CD4-positive, alpha-beta T cell treated with Interleukin-21 for 1 hour (primary cell): ENCODE data around the gene WDR26.
"Not testable (repeated sequence)": the region's sequence is repeated elsewhere in the genome, so short reads cannot be mapped to it uniquely, and the experiment has no call there.

ENCODE experiments used
- DNase-seq: peaks from one replicate; pipeline ENCODE4 v3.0.0-alpha.2; 2020

Gene WDR26

DNA sequence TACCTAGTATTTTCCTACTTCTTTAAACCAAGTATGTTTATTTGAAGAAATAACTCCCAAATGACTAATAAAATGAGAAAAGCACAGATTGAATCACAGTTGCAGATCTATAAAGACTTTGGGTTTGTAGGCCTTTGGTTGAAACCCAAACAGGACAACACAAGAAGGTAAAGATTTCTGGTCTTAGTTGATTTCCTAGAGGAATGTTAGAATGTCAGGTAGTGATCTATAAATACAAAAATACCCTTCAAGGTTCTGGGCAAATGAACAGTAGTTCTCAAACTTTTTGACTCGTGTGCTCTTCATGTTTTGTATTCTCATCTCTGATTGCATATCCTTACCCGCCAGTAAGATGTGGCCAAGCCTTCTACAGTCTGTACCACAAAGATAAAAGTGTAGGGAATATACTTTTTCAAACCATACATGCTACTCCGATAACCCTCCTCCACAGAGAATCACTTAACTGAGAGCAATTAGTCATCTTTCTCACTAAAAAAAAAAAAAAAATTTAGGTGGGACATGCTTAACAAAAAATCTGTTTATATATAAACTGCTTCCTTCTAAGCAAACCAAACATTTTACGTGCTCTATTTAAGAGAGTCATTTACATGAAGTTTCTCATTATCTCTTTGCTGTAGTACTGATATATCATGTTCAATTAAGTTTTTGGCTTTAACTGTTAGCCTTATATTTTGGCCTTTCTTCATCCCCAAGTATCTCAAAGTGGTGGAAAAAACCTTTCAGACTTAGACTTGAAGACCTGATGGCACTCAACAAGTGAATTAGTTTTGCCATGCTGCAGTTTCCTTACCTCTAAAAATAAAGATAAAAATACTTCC lies 42.0 kb downstream of the WDR26 start:
- no peak for DNase-seq

DNA sequence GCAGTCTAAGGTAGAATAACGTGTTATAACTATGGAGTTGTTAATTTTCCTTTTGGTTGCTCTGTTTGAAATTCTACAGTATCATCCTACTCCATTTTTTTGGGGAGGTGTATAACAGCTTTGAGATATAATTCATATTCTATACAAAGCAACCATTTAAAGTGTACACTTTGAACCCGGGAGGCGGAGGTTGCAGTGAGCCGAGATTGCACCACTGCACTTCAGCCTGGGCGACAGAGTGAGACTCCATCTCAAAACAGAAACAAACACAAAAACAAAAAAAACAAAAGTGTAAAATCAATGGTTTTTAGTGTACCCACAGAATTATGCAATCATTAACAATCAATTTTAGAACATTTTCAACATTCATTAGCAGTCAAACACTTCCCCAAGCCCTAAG lies 44.1 kb downstream of the WDR26 start:
- DNase-seq: no peak

DNA sequence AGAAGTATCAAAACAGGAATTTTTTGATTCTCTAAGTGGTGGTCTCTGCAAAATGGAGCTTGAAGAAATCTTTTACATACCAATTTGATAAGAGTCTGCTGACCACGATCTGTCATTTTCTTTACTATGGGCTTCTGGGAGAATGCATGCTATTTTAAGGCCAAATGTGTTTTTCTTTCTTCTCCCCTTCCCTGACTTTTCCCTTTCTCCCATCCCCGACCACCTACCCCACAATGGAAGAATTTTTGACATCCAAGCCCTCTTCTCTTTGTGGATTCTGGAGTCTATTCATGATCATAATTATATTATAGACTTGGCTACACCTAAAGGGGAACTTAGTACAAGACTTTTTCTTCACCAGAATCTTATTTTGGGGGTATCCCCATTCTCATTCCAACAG lies 46.7 kb downstream of the WDR26 start:
- DNase-seq: no peak

DNA sequence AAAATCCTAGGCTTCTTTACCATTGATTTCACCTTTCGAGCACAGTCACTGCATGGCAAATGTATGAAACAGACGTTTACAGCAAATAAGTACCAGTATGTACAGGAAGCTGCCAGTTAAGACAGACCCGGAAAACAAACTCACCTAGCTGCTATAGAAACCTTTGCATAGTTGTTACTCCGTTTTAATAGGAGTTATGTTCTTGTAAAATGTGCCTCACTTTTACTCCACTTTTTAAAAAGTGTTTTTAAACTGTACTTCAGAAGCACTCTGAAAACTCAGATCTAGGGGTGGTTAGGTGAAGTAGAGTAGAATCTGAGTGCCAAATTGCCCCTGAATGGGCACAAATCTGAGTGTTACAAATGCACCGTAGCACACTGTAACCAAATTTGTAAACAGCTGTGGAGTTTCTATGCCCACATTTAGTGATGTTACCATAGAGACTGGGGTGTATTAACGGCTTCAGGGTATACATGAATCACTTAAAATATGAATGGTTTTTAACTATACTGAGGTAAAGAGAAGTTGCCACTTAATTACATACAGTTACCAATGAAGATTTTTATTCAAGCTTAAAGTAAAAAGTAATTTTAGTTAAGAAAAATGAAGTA lies 47.2 kb downstream of the WDR26 start:
- peak; percentile 43 for DNase-seq

DNA sequence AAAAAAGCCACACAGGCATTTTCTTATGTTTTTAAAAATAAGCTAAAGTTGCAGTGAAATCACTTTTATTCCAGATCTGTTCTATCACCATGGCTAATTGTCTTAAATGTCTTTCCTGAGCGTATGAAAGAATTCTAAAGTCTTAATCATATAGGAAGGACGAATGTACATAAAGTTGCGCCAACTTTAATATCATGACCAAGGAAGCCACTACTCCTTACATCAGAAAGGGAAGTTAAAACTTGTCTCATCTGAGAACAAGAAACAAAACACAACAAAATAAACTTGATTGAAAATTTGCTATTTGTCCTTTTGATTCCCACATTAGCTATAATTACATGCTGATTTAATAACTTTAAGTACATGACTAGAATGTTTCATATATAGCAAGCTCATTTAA lies 51.4 kb downstream of the WDR26 start:
- DNase-seq: no peak

DNA sequence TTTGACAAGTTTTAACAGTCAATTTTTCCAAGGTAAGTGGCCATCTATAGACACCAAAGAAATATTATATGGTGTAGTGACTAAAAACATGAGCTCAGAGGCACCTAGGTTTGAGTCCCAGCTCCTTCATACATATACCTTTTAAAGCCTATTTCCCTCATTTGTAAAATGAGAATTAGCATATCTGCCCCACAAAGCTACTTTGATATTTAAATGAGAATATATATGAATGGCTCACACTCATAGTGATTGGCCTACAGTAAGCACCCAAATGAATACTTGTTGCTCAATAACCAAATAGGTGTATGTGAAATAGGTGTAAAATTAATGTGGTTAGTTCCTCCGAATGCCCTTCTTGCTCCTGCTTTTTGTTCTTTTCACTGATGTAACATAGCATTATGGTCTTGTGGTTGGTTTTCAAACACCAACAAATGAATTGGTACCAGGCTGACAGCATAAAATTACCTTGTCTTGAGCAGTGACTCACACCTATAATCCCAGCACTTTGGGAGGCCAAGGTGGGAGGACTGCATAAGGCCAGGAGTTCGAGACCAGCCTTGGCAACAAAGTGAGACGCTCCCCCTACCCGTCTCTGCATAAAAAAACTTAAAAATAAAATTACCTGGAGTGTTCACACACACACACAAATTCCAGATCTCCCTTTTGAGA lies 52.6 kb downstream of the WDR26 start:
- no peak for DNase-seq

DNA sequence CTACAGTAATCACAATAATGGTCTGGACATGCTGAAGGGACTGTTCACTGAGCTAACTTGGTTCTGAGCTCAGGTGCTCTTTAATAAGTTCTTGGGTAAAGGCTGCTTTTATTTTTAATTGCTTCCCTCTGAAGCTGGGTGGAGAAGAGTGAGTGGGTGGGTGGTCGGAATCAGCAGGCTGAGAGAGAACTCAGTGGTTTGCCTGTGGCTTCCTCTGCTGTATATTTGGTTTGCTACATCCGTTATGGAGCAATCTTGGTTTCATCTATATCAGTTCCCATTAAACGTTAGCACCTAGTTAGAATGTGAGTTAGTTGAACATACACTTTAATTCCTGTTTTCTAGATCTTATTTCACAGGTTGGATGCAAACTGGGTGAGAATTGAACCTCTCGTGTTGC lies 54.6 kb downstream of the WDR26 start:
- peak; percentile 67 for DNase-seq

DNA sequence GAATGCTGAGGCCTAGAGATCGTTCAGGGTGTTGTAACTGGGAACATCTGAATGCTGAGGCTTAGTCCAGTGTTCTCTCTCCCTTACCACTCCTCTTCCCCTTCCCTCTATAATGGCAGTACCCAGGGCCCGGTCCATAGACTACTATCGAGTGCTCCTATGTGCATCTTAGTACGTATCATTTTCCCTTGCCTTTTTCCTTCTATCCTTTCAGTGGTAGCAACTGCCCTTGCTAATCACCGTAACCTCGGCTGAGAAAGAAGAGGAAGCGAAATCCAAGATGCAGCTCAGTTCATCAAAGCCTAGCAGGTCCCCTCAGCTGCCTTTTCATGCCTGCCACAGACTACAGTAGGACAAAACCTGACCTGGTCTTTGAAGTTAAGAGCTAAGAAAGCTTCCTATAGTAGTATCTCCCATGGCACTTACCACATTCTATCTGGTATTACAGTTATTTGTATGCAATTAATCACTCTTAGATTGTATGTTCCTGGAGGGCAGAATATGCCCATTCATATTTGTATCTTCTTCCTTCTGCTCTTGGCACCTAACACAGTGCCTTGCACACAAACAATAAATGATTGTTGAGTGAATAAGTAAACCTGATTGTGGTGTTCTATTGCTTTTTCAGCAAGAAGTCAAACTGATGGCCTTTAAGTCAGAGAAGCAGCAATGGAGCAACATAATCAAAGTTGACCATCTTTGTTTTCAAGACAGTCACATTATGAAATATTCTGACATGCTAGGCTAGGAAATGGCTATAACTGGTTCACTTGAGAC lies 55.6 kb downstream of the WDR26 start:
- DNase-seq: no peak

DNA sequence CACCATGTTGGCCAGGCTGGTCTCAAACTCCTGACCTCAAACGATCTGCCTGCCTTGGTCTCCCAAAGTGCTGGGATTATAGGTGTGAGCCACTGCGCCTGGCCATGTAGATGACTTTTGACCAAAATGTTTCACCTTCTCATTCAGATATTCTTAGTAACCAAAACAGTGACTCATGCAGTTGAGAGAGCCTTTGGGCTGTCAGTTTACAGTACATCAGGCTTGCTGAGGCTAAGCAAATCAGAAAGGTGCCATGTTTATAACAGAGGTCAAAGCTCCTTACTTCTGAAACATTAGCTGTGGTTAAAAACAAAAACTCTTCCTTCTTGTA lies 57.0 kb downstream of the WDR26 start:
- DNase-seq: peak; percentile 30

DNA sequence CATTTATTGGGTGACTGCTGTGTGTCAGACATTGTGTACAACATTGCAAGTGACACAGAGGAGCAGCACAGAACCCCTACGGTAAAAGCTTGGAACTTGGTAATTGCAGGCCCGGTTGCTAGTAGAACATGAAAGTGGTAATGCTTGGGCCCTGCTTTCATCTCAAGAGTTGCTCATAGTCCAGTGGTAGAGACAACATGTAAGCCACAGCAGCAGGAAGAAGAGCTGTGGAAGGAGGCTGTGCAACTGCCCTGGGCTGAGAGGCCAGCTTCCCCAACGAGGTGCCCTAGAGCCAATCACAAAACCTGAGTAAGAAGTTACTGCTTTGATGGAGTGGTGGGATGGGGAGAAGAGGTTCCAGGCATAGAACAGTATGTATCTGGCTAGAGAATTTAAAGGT lies 59.5 kb downstream of the WDR26 start:
- DNase-seq: no peak

DNA sequence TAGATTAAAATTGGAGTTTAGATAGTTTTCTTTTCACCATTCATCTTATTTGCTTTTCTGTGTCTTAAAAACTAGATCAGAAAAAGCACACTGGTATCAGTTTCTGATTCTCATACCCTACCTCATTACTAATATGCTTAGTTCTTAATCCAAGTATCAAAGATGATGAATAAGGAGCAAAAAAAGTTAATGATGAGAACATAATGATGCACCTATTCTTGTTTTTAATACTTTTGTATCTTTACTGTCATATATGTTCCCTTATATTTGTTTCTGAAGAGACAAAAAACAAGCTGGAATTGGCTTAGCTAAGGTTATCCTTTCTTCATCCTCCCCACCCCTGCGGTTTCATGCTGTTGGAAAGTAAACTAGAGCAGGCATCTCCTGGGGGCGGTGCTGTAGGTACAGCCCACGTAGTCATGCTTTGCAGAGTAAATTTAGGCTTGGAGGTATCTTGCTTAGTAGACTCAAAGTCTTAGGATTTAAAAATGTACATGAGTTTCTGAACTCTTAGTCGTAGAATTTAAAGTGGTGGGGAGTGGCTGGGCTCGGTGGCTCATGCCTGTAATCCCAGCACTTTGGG lies 61.5 kb downstream of the WDR26 start:
- no peak for DNase-seq

DNA sequence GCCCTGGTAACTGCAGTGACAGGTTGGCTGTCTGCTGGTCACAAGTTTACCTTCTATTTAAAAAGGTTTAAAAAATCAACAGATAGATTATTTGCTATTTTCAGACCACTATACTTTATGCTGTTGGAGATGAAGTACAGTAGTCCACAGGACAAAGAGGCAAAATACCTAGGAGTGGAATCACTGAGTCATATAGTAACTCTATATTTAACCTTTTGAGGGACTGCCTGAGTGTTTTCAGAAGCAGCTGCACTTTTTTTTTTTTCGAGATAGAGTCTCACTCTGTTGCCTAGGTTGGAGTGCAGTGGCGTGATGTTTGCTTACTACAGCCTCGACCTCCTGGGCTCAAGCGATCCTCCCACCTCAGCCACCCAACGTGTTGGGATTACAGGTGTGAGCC lies 66.2 kb downstream of the WDR26 start:
- no peak for DNase-seq

DNA sequence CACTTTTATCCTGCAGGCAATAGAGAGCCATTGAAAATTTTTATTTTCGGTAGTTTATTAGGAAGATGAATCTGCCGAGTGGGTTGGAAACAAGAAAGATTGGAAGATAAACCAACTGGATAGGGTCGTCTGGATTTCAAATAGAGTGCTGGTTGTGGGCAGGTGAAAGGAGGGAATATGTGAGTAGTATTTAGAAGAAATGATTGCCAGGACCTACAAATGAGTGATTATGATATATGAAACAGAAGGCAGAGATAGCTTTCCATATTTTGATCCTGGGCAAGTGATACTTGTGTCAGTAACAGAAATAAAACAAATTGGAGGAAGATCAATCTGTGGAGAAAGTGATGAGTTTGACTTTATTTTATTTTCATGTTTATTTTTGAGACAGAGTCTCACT lies 75.4 kb downstream of the WDR26 start:
- DNase-seq: no peak

DNA sequence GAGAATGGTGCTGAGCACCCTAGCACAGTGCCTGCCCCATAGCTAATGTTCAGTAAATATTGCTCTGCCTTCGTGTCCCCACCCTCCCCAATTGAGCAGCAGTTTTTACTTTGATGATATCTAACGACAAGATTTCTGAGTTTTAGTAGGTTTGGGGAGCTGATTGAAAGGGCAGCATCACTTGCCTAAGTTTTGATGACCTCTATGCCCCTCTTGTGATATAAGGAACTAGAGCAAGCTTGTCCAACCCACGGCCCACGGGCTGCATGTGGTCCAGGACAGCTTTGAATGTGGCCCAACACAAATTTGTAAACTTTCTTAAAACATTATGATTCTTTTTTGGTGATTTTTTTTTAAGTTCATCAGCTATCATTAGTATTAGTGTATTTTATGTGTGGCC lies 76.4 kb downstream of the WDR26 start:
- no peak for DNase-seq

DNA sequence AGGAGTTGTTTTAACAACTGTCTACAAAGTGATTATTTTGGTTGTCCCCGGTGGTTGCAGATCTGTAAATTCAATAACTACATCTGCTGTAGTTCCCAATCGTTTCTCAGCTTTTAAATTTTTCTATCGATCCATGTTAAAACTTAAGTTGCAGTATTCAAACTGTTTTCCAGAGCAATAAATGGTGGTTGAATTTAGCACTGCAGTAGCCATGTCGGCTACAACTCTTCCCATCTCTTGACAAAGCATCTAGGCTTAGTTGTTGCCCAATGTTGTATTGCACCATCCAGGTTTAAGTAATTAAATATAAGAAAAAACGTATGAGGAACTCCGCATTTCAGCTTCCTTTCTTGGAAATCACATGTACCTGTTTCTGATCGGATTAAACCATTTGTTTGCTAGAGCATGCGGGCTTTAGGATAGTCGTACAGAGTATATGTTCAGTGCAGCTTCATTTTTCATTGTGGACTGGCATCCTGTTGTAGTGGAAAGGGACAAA lies 76.9 kb downstream of the WDR26 start:
- DNase-seq: no peak

DNA sequence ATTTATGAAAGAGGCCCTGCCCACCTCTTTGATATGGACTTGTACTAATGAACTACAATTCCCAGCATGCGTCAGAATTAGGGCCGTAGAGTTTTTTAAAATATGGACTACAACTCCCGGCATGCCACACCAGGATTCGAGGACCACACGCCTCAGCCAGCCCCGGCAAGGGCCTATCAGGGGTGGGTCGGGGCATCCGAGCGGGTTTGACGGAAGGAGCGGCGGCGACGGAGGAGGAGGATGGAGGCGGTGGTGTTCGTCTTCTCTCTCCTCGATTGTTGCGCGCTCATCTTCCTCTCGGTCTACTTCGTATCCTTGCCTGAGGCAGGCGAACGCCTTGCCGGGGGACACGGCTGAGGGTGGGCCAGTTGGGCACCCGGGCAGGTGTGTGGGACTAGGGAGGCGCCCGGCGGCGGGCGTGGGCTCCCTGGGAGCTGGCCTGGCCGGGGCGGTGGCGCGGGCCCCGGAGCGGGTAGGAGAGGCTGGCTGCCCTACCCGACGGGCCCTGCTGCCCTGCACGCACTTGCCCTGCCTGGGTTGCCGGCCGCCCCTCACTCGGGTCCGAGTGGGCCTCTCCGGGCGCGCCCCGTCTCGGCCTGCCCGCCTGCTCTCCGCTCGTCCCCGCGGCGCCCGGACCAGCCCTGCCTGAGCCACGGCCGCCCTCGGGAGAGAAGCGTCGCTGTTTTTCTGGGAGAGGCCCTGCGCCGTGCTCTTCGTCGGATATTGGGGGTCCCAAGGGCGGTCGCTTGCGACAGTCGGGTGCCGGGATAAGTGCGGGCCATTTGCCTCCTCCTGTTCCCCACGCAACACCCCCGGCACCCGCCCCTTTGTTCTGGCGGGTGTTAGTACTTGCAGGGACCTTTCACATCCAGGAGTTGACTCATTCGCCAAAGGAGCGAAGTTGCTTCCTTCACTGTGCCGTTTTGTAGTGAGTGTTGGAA lies 77.6 kb downstream of the WDR26 start, which contains the start of gene CNIH4:
CNIH4 (plus strand) TSS at position 195 of the 941 bp plus-strand sequence; CDS start at position 241, 46 bp downstream.
- peak; percentile 95 for DNase-seq

DNA sequence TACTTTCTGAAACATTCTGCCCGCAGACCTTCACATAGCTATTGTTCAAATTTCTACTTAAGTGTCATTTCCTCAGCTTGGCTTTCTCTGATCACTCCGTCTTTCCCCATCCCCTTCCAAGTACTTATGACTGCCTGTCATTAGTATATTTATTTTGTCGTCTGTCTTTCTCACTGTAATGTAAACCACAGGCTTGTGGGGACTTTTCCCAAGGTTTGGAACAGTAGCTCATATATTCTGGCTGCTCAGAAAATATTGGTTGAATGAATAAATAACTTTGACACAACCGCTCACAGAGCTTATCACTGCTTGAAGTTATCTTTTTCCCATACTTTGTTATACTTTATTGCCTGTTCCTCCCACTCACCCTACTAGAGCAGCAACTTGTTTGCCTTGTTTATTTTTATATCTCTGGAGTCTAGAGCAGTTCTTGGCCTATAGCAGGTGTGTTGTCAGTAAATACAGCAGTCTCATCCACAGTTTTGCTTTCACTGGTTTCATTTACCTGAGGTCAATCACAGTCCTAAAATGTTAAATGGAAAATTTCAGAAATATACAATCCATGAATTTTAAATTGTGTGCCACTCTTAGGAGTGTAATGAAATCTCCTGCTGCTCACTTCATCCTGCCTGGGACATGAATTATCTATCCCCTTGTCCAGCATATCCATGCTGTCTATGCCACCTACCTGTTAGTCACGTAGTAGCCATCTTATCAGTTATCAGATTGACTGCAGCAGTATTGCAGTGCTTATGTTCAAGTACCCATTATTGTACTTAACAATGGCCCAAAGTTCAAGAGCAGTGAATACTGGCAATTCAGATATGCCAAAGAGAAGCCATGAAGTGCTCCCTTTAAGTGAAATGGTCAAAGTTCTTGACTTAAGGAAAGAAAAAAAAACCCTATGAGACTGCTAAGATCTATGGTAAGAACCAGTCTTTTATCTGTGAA lies 80.3 kb downstream of the WDR26 start:
- DNase-seq: no peak

DNA sequence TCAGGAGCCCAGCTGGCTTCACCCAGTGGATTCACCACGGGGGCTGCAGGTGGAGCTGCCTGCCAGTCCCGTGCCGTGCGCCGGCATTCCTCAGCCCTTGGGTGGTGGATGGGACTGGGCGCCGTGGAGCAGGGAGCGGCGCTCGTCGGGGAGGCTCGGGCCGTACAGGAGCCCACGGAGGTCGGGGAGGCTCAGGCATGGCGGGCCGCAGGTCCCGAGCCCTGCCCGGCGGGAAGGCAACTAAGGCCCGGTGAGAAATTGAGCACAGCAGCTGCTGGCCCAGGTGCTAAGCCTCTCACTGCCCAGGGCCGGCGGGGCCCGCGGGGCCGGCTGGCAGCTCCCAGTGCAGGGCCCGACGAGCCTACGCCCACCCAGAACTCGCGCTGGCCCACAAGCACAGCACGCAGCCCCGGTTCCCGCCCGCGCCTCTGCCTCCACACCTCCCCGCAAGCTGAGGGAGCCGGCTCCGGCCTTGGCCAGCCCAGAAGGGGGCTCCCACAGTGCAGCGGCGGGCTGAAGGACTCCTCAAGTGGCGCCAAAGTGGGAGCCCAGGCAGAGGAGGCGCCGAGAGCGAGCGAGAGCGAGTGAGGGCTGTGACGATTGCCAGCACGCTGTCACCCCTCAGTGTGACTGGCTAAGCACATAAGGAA lies 82.0 kb downstream of the WDR26 start:
- not testable (repeated sequence) for DNase-seq

DNA sequence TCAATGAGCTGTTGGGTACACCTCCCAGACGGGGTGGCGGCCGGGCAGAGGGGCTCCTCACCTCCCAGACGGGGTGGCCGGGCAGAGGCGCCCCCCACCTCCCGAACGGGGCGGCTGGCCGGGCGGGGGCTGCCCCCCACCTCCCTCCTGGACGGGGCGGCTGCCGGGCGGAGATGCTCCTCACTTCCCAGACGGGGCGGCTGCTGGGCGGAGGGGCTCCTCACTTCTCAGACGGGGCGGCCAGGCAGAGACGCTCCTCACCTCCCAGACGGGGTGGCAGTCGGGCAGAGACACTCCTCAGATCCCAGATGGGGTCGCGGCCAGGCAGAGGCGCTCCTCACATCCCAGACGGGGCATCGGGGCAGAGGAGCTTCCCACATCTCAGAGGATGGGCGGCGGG lies 84.9 kb downstream of the WDR26 start:
- not testable (repeated sequence) for DNase-seq

DNA sequence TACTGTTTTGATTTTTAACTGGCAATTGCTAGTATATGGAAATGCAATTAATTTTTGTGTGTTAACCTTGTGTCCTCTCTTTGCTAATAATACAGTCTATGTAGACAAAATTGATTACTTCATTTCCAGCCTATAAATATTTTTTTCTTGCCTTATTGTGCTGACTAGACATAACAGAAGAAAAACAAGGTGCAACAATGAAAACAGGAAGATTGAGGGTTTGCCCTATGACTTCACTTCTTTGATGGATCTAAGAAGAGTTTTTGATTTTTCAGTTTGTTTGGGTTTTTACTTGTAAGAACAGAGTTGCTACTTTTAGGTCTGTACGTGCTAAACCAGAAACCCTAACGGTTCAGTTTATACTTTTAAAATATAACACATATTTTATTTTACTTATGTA lies 86.5 kb downstream of the WDR26 start:
- DNase-seq: no peak
